HEK293 (cell line): Measurements from ENCODE around the gene PGGHG.

Experiments
- CTCF ChIA-PET: fragments of 350-600 bp; formaldehyde crosslinking; extraction: SDS; loops from one replicate; lab custom pipeline; 2021; ENCODE audit warnings: antibody characterized with exemption; lab: Yijun Ruan, JAX
- POLR2A ChIA-PET: fragments of 300-600 bp; formaldehyde crosslinking; extraction: SDS; loops from one replicate; lab custom pipeline; 2020; ENCODE audit warnings: antibody characterized with exemption, inconsistent platforms; lab: Yijun Ruan, JAX
- H3K27ac ChIP-seq: fragments of 200-500 bp; sonication (Bioruptor generic); 2 replicates; pipeline ENCODE4 v1.5.1; 2014; ENCODE audit warnings: low read depth, low read length, control low read depth, inconsistent platforms; ENCODE audit errors: extremely low read depth
- H3K36me3 ChIP-seq, 2 experiments: fragments of 200-500 bp in 1 of 2; sonication (Bioruptor generic) in 1 of 2; 1 replicate in 1 of 2; 2 replicates in 1 of 2; pipeline ENCODE4 v1.5.1; 2014 to 2017; ENCODE audit warnings: inconsistent platforms in 2 of 2, low read length in 2 of 2; ENCODE audit not compliant: control insufficient read depth in 2 of 2, insufficient read depth in 1 of 2
- H3K4me1 ChIP-seq: fragments of 200-500 bp; sonication (Bioruptor generic); 2 replicates; pipeline ENCODE4 v1.5.1; 2014; ENCODE audit warnings: mild to moderate bottlenecking, low read length, inconsistent platforms; ENCODE audit not compliant: control insufficient read depth, insufficient read depth
- H3K4me3 ChIP-seq: 2 replicates; pipeline ENCODE4 v1.5.1; 2011; ENCODE audit warnings: low read depth, mild to moderate bottlenecking, control low read depth, low read length, moderate library complexity
- H3K9me3 ChIP-seq: fragments of 200-500 bp; sonication (Bioruptor generic); 2 replicates; pipeline ENCODE4 v1.5.1; 2014; ENCODE audit warnings: low read depth, low read length, inconsistent platforms; ENCODE audit not compliant: control insufficient read depth, insufficient read depth
- EGR2 ChIP-seq: fragments of 450-650 bp; formaldehyde crosslinking; IDR thresholded peaks from 2 replicates; pipeline ENCODE4 v1.5.1; 2016; ENCODE audit warnings: low read depth, missing biosample characterization, missing genetic modification characterization
- KLF8 ChIP-seq: fragments of 450-650 bp; formaldehyde crosslinking; IDR thresholded peaks from 2 replicates; pipeline ENCODE4 v1.5.1; 2016; ENCODE audit warnings: missing biosample characterization, missing genetic modification characterization
- SETDB1 ChIP-seq: IDR thresholded peaks from one replicate; pipeline ENCODE4 v1.6.1; 2017; ENCODE audit warnings: mild to moderate bottlenecking, low read length, moderate library complexity, mixed read lengths; ENCODE audit not compliant: insufficient read length
- SP2 ChIP-seq: fragments of 450-650 bp; formaldehyde crosslinking; IDR thresholded peaks from 2 replicates; pipeline ENCODE4 v1.5.1; 2016; ENCODE audit warnings: missing biosample characterization, missing genetic modification characterization
- TRIM28 ChIP-seq: IDR thresholded peaks from 2 replicates; pipeline ENCODE4 v1.6.1; 2011; ENCODE audit warnings: low read length, control low read depth, borderline replicate concordance
- ZFHX2 ChIP-seq: fragments of 450-650 bp; formaldehyde crosslinking; conservative IDR thresholded peaks from 2 replicates; pipeline ENCODE4 v1.5.1; 2016; ENCODE audit warnings: missing biosample characterization, missing genetic modification characterization
- ZFP41 ChIP-seq: fragments of 450-650 bp; formaldehyde crosslinking; IDR thresholded peaks from 2 replicates; pipeline ENCODE4 v1.5.1; 2016; ENCODE audit warnings: missing biosample characterization, missing genetic modification characterization, borderline replicate concordance
- ZFP69B ChIP-seq: fragments of 450-650 bp; formaldehyde crosslinking; IDR thresholded peaks from 2 replicates; pipeline ENCODE4 v1.5.1; 2016; ENCODE audit warnings: missing biosample characterization, missing genetic modification characterization
- ZNF350 ChIP-seq: fragments of 450-650 bp; formaldehyde crosslinking; IDR thresholded peaks from 2 replicates; pipeline ENCODE4 v1.5.0; 2017; ENCODE audit warnings: missing biosample characterization, mild to moderate bottlenecking, missing genetic modification characterization
- ZNF510 ChIP-seq: fragments of 450-650 bp; formaldehyde crosslinking; IDR thresholded peaks from 2 replicates; pipeline ENCODE4 v1.5.1; 2018; ENCODE audit warnings: mild to moderate bottlenecking, missing genetic modification characterization, missing biosample characterization; ENCODE audit not compliant: insufficient replicate concordance
- ZNF555 ChIP-seq: fragments of 450-650 bp; formaldehyde crosslinking; conservative IDR thresholded peaks from 2 replicates; pipeline ENCODE4 v1.5.1; 2017; ENCODE audit warnings: missing biosample characterization, mild to moderate bottlenecking, missing genetic modification characterization, inconsistent platforms
- ZNF596 ChIP-seq: fragments of 450-650 bp; IDR thresholded peaks from 2 replicates; pipeline ENCODE4 v1.5.0; 2018; ENCODE audit warnings: missing biosample characterization, mild to moderate bottlenecking, missing genetic modification characterization, moderate library complexity
- ZNF600 ChIP-seq: fragments of 450-650 bp; formaldehyde crosslinking; IDR thresholded peaks from 2 replicates; pipeline ENCODE4 v1.5.1; 2016; ENCODE audit warnings: missing biosample characterization, missing genetic modification characterization
- ZNF654 ChIP-seq: fragments of 450-650 bp; formaldehyde crosslinking; IDR thresholded peaks from 2 replicates; pipeline ENCODE4 v1.5.1; 2016; ENCODE audit warnings: low read depth, missing biosample characterization, missing genetic modification characterization
- ZNF76 ChIP-seq: fragments of 450-650 bp; formaldehyde crosslinking; IDR thresholded peaks from 2 replicates; pipeline ENCODE4; 2016; ENCODE audit warnings: low read depth, missing biosample characterization, missing genetic modification characterization, borderline replicate concordance
- ZNF792 ChIP-seq: fragments of 450-650 bp; formaldehyde crosslinking; IDR thresholded peaks from 2 replicates; pipeline ENCODE4 v1.5.1; 2016; ENCODE audit warnings: missing biosample characterization, missing genetic modification characterization
- TF ChIP-seq, protein P1 (sequence below): fragments of 450-650 bp; formaldehyde crosslinking; IDR thresholded peaks from 2 replicates; pipeline ENCODE4 v1.5.1; 2017; ENCODE audit warnings: missing biosample characterization, missing genetic modification characterization
- TF ChIP-seq, protein P2 (sequence below): fragments of 450-650 bp; formaldehyde crosslinking; IDR thresholded peaks from 2 replicates; pipeline ENCODE4 v1.5.1; 2017; ENCODE audit warnings: missing biosample characterization, mild to moderate bottlenecking, missing genetic modification characterization, moderate library complexity

The PGGHG gene

DNA sequence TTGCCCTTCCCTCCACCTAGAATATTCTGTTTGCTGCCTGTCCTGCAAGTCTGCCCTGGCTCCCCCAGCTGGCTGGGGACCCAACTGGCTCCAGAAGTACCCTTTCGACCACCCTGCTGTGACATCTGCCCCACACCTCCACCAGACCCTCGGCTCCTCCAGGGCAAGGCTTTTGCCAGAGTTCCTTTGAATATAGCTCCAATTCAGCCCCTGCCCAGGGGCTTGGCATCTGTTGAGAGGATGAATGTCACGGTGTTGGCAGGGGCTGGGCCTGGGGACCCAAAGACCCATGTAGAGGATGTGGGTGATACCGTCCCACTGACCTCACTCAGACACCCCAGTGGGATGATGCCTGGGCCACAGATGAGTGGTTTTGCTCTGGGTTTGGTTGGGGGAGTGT, 6.8 kb upstream of the PGGHG start:
- H3K4me3 ChIP-seq: no peak overlapping the region
- CTCF ChIA-PET: interaction anchor here (0.8 to 1.5 kb wide), 3 partner anchors 24 to 31 kb away, joined by 4 to 8 read pairs (median 6); no protein-coding TSS in a partner anchor
- H3K36me3 ChIP-seq: no peaks in the 10 kb centered on the region
- TF ChIP-seq, protein P1, sequence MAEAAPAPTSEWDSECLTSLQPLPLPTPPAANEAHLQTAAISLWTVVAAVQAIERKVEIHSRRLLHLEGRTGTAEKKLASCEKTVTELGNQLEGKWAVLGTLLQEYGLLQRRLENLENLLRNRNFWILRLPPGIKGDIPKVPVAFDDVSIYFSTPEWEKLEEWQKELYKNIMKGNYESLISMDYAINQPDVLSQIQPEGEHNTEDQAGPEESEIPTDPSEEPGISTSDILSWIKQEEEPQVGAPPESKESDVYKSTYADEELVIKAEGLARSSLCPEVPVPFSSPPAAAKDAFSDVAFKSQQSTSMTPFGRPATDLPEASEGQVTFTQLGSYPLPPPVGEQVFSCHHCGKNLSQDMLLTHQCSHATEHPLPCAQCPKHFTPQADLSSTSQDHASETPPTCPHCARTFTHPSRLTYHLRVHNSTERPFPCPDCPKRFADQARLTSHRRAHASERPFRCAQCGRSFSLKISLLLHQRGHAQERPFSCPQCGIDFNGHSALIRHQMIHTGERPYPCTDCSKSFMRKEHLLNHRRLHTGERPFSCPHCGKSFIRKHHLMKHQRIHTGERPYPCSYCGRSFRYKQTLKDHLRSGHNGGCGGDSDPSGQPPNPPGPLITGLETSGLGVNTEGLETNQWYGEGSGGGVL (tag by site-specific recombination): no peak
- TF ChIP-seq ZFP41 (tag by site-specific recombination) (no peak), ZNF654 (tag by site-specific recombination) (no peak), ZNF510 (tag by site-specific recombination) (no peak), ZFP69B (no peak), EGR2 (tag by site-specific recombination) (no peak), ZNF596 (tag by site-specific recombination) (no peak)
- TF ChIP-seq, all 188 proteins: peak for 0
- no peaks in the 10 kb centered on the region for H3K4me1 ChIP-seq
- POLR2A ChIA-PET: no interaction called here
- no peak overlapping the region for H3K27ac ChIP-seq
- no peaks in the 10 kb centered on the region for H3K9me3 ChIP-seq

DNA sequence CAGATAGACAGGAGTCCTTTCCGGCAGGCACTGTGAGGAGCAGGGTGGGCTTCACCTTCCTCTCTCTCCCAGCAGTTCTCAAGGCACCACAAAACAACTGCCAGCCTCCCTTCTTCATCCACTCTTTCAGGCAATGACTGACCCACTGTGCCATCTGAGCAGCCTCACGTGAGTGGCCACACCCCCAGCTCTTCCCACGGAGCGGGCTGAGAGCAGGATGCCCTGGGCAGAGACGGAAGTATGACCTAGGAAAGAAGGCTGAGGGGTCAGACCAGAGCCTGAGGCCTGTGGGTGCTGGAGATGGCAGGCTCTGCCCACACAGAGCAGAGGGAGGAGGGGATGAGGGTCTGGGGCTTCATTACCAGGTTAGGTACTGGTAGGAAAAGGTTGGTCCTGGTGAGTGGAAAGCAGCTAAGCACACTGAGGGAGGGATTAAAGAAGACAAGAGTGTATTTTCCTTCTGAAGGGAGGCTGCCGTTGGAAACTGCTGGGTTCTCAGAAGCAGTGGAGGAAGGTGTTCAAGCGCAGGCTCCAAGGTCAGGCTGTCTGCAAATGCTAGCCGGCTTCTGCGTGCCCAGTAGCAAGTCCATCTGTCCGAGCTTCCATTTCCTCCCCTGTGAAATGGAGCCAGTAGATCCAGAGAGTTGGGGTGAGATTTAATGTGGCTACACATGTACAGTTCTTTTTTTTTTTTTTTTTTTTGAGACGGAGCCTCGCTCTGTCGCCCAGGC, 6.1 kb upstream of the PGGHG start:
- no peak overlapping the region for H3K4me3 ChIP-seq
- CTCF ChIA-PET: interaction anchor here (0.8 to 1.8 kb wide), 4 partner anchors 23 to 32 kb away, joined by 4 to 8 read pairs (median 6); no protein-coding TSS in a partner anchor
- no peaks in the 10 kb centered on the region for H3K36me3 ChIP-seq
- no peaks in the 10 kb centered on the region for H3K9me3 ChIP-seq
- TF ChIP-seq ZNF555: no peak
- TF ChIP-seq EGR2 (tag by site-specific recombination): peak; percentile 44
- no peak for TF ChIP-seq ZNF792 (tag by site-specific recombination)
- TF ChIP-seq ZFP69B: no peak
- 0 out of 2 replicates have a peak, but pooled peaks have one; percentile 9 for TF ChIP-seq SP2 (tag by site-specific recombination)
- TF ChIP-seq ZFHX2 (tag by site-specific recombination): peak; percentile 56
- TF ChIP-seq, all 188 proteins: peak for 3
- POLR2A ChIA-PET: no interaction called here
- Histone ChIP-seq H3K4me1 (no peaks in the 10 kb centered on the region), H3K27ac (no peak overlapping the region)

DNA sequence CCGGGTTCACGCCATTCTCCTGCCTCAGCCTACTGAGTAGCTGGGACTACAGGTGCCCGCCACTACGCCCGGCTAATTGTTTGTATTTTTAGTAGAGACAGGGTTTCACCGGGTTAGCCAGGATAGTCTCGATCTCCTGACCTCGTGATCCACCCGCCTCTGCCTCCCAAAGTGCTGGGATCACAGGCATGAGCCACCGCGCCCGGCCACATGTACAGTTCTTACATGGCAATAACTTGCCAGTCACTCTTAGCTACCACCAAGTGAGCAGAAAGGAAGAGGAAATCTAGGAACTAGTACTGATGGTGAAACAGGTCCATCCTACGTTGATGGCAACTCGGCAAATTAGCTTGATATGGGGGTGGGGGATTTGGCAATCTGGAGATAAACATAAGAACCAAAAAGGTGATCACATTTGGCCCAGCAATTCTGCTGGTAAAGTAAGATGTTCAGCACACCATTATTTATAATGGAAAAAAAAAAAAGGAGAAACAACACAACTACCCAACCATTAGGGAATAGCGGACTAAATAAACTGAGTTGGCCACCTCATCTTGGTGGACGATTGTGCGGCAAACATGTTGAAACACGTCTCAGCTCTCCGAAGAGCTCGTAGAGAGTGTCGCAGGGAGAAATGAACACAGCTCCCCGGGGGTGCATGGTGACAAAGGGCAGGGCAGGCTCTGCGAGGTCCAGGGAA, 5.4 kb upstream of the PGGHG start:
- no peaks in the 10 kb centered on the region for H3K9me3 ChIP-seq
- CTCF ChIA-PET: interaction anchor here (0.7 to 1.8 kb wide), 3 partner anchors 22 to 435 kb away, joined by 4 to 8 read pairs (median 5); no protein-coding TSS in a partner anchor
- no peaks in the 10 kb centered on the region for H3K4me1 ChIP-seq
- no peak for TF ChIP-seq ZNF510 (tag by site-specific recombination)
- TF ChIP-seq ZNF600 (tag by site-specific recombination): 0 out of 2 replicates have a peak, but pooled peaks have one; percentile 14
- TF ChIP-seq KLF8 (tag by site-specific recombination): no peak
- no peak for TF ChIP-seq ZNF350
- no peak for TF ChIP-seq ZNF76 (tag by site-specific recombination)
- peak; percentile 55 for TF ChIP-seq SETDB1
- 0 out of 2 replicates have a peak, but pooled peaks have one; percentile 44 for TF ChIP-seq TRIM28
- TF ChIP-seq, protein P2, sequence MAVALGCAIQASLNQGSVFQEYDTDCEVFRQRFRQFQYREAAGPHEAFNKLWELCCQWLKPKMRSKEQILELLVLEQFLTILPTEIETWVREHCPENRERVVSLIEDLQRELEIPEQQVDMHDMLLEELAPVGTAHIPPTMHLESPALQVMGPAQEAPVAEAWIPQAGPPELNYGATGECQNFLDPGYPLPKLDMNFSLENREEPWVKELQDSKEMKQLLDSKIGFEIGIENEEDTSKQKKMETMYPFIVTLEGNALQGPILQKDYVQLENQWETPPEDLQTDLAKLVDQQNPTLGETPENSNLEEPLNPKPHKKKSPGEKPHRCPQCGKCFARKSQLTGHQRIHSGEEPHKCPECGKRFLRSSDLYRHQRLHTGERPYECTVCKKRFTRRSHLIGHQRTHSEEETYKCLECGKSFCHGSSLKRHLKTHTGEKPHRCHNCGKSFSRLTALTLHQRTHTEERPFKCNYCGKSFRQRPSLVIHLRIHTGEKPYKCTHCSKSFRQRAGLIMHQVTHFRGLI (tag by site-specific recombination): peak; percentile 20; the same call in 1 of the 2 replicates
- POLR2A ChIA-PET: no interaction called here
- no peak overlapping the region for H3K27ac ChIP-seq
- no peaks in the 10 kb centered on the region for H3K36me3 ChIP-seq
- H3K4me3 ChIP-seq: no peak overlapping the region
